ENCODE measurements around the gene ODC1.
"Not testable (repeated sequence)": the region's sequence is repeated elsewhere in the genome, so short reads cannot be mapped to it uniquely, and the experiment has no call there.

Gene ODC1

GRCh38 chr2:10477443-10478297 is 29.5 kb upstream of the ODC1 start:
- no peak for DNase-seq

- DNase-seq, result no peak
Measured at GRCh38 chr2:10476723-10477442, 28.8 kb upstream of the ODC1 start.

GRCh38 chr2:10475811-10476660 is 27.9 kb upstream of the ODC1 start:
- no peak for DNase-seq

GRCh38 chr2:10475221-10475722 is 27.1 kb upstream of the ODC1 start:
- DNase-seq, result no peak

- DNase-seq, result no peak
Measured at GRCh38 chr2:10473121-10473756, 25.1 kb upstream of the ODC1 start.

GRCh38 chr2:10471955-10472354 is 23.8 kb upstream of the ODC1 start:
- DNase-seq, result no peak

GRCh38 chr2:10471046-10471571 is 23.0 kb upstream of the ODC1 start:
- no peak for DNase-seq

- no peak for DNase-seq
Measured at GRCh38 chr2:10469955-10470608, 22.0 kb upstream of the ODC1 start.

GRCh38 chr2:10469301-10469700 is 21.2 kb upstream of the ODC1 start:
- DNase-seq, result no peak

- no peak for DNase-seq
Measured at GRCh38 chr2:10467401-10467800, 19.3 kb upstream of the ODC1 start.

- DNase-seq, result no peak
Measured at GRCh38 chr2:10466801-10467200, 18.7 kb upstream of the ODC1 start.

- DNase-seq, result no peak
Measured at GRCh38 chr2:10465910-10466309, 17.8 kb upstream of the ODC1 start.

- DNase-seq, result no peak
Measured at GRCh38 chr2:10462178-10463083, 14.3 kb upstream of the ODC1 start.

- no peak for DNase-seq
Measured at GRCh38 chr2:10460366-10460796, 12.3 kb upstream of the ODC1 start.

- DNase-seq, result no peak
Measured at GRCh38 chr2:10457846-10458598, 9.9 kb upstream of the ODC1 start.

GRCh38 chr2:10457195-10457594 is 9.1 kb upstream of the ODC1 start:
- not testable (repeated sequence) for DNase-seq

GRCh38 chr2:10454505-10454904 is 6.4 kb upstream of the ODC1 start:
- no peak for DNase-seq

GRCh38 chr2:10453905-10454298 is 5.8 kb upstream of the ODC1 start:
- DNase-seq, result no peak

- DNase-seq, result no peak
Measured at GRCh38 chr2:10452956-10453904, 5.1 kb upstream of the ODC1 start.
